ENCODE measurements around the gene GP1BB.

- no peak for TF ChIP-seq CTCF (IDR thresholded peaks at IDR 0.05; ENCODE audit: poor library complexity, severe bottlenecking)
- TF ChIP-seq EZH2 (IDR thresholded peaks at IDR 0.05; ENCODE audit: borderline replicate concordance, insufficient read depth, low read length, poor library complexity, severe bottlenecking), result no peak
- TF ChIP-seq TAF1 (IDR thresholded peaks at IDR 0.05; ENCODE audit: low read depth), result no peak
- TF ChIP-seq POLR2AphosphoS5 (IDR thresholded peaks at IDR 0.05), result no peak
- no peak for TF ChIP-seq RAD21 (conservative IDR thresholded peaks at IDR 0.05)
- TF ChIP-seq, protein P1, sequence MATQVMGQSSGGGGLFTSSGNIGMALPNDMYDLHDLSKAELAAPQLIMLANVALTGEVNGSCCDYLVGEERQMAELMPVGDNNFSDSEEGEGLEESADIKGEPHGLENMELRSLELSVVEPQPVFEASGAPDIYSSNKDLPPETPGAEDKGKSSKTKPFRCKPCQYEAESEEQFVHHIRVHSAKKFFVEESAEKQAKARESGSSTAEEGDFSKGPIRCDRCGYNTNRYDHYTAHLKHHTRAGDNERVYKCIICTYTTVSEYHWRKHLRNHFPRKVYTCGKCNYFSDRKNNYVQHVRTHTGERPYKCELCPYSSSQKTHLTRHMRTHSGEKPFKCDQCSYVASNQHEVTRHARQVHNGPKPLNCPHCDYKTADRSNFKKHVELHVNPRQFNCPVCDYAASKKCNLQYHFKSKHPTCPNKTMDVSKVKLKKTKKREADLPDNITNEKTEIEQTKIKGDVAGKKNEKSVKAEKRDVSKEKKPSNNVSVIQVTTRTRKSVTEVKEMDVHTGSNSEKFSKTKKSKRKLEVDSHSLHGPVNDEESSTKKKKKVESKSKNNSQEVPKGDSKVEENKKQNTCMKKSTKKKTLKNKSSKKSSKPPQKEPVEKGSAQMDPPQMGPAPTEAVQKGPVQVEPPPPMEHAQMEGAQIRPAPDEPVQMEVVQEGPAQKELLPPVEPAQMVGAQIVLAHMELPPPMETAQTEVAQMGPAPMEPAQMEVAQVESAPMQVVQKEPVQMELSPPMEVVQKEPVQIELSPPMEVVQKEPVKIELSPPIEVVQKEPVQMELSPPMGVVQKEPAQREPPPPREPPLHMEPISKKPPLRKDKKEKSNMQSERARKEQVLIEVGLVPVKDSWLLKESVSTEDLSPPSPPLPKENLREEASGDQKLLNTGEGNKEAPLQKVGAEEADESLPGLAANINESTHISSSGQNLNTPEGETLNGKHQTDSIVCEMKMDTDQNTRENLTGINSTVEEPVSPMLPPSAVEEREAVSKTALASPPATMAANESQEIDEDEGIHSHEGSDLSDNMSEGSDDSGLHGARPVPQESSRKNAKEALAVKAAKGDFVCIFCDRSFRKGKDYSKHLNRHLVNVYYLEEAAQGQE (IDR thresholded peaks at IDR 0.05; ENCODE audit: borderline replicate concordance), result no peak
- no peak for TF ChIP-seq EP300 (conservative IDR thresholded peaks at IDR 0.05; ENCODE audit: poor library complexity, severe bottlenecking)
Measured at GRCh38 chr22:19762568-19763457, 39.5 kb downstream of the GP1BB start.
